DMS79 treated with DMSO at 0.1 percent for 48 hours (cell line): ENCODE data around the gene C22orf39.

Experiments used
- DNase-seq: peaks from one replicate; lab custom pipeline; 2025; lab: John Stamatoyannopoulos, UW

Gene C22orf39

DNA sequence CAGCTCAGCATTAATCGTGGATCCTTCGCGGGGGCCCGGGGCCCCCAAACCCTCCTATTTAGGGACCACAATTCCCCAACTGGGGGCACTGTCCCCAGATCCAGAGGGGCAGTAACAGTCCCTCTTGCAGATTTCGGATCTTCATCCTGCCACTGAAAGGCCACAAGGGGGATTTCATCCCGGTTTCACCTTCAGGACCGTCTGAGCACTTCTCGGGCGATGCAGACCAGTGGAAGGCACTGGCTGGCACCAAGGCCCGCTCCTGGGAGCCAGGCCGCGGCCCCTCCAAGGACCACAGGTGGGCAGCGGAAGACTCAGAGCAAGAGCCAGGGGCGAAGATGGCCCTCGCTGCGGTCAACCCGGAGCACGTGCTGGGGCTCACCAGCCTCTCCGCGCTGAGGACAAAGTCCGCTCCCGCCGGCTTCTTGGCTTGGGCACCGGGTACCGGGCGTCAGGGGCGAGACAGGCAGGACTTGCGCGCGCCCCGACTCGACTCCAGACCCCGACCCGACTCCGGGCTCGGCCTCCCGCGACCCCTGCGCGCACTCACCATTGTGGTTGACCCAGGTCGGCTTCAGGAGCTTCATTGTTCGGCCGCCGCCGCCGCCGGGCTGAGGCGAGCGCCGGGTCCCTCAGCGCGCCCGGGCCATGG is 16.5 kb downstream of the C22orf39 start:
- no peak for DNase-seq

GRCh38 chr22:19429950-19430889 is 17.3 kb downstream of the C22orf39 start:
- no peak for DNase-seq

DNA sequence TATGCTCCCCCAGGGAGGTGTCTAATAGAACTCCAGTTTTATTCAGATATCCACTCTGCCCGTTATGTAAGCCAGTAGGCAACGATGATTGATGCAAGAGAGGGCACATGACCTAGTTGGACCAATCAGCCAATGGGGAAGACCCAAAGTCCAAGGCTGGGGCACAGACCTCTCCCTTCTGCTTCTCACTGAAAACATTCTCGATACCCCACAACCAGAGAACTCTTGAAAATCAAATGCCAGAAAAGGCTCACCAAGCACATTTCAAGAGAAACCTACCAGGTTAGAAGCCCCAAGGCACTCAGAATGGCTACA is 23.4 kb downstream of the C22orf39 start:
- no peak for DNase-seq

- DNase-seq = no peak
Measured at GRCh38 chr22:19422440-19423301, 24.8 kb downstream of the C22orf39 start.

DNA sequence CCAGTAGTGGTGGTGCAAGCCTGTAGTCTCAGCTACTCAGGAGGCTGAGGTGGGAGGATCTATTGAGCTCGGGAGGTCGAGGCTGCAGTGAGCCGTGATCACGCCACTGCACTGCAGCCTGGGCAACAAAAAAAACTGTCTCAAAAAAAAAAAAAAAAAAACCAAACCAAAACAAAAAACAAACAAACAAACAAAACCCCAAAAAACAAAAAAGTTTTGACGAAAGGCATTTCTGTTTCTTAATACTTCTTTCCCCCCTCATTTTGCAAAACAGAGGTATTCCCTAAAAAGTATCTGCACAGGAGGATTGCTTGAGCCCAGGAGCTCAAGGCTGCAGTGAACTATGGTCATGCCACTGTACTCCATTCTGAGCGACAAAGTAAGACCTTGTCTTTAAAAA is 27.2 kb downstream of the C22orf39 start:
- DNase-seq = no peak

DNA sequence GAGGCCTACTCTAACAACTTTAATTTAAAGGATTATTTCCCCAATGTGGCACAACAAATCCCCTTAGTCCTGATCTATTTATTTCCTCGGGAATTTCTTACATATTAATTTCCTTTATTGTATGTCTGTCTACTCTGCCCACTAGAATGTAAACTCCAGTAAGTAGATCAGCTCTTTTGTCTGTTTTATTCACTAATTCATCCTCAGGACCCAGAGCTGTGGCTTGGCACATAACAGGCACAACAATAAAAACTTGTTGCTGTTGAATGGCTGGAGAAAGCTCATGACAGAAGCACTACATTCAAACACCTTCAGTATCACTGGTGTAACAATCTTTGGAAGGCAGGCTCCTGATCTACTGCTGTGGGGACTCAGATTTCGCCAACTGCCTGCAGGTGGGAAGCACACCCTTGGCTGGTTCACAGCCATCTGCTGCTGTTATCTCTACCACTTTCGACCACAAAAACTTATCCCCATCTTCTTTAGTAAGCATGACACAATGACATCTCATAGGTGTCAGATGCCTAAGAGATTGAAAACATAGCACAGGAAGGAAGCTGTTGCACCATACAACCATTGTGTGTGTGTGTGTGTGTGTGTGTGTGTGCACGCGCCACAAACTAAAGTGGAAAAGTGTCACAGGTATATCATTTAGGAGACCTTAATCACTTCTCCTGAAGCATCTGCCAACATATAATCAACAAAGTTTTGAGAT is 27.9 kb downstream of the C22orf39 start:
- DNase-seq = no peak

DNA sequence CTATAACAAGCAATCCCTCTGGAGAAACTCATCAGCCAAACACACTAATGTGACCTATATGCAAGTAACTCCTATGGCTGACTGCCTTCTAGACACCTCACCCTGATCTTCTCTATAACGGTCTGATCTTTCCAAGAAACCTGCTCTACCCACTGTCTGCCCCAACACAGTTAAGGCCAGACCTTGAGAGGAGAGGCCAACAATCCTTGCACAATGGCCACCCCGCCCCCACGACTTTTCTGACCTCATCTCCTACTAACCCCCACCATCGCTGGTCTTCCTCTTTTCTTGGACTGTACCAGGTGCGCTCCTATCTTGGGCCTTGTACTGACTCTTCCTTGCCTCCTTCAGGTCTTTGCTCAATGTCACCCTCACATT is 28.4 kb downstream of the C22orf39 start:
- DNase-seq = no peak

- DNase-seq = no peak
Measured at GRCh38 chr22:19412923-19413322, 34.6 kb downstream of the C22orf39 start.

DNA sequence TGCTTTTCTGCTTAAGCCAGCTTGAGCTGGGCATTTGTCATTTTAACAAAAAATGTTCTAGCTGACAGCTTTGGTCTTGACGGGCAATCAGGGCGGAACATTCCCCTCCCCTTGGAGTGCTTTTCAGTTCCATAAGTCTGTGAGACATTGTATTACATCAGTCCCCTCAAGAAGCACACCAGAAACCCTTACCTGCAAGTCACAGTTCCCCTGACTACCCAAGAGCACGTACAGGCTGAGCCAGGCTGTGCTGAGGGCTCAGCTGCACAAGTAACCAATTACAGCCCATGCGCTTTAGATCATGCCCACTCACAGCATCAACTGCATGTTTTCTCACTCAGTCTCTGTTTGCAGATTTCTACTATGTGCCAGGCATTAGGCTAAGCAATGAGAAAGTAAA is 35.0 kb downstream of the C22orf39 start:
- no peak for DNase-seq

- no peak for DNase-seq
Measured at GRCh38 chr22:19411690-19412045, 35.8 kb downstream of the C22orf39 start.

GRCh38 chr22:19410941-19411689 is 36.4 kb downstream of the C22orf39 start:
- no peak for DNase-seq

- no peak for DNase-seq
Measured at GRCh38 chr22:19407649-19408606, 39.6 kb downstream of the C22orf39 start.

GRCh38 chr22:19406846-19407245 is 40.7 kb downstream of the C22orf39 start:
- no peak for DNase-seq

DNA sequence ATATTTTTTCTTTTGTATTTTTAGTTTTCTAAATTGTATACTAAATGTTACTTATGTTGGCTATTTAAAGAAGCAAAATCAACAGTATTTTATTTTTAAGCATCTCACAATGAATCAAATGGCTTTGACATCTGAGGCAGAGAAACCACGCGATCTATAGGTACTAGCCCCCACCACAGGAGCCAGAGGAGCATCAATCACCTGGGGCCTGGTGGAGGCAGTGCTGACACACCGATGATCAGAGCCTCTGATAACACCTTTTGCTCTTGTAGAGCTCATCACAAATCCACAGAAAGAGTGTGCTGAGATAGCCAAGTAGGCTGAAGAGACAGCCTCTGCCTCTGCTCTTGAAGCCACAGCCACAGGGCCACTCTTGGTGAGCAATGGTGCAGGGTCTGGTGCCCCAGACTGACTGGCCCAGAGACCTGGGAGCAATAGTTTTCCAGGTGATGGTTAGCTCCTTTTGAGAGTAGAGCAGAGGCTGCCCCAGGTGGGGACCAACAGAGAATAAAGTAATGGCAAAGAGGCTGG is 41.2 kb downstream of the C22orf39 start:
- DNase-seq = no peak

DNA sequence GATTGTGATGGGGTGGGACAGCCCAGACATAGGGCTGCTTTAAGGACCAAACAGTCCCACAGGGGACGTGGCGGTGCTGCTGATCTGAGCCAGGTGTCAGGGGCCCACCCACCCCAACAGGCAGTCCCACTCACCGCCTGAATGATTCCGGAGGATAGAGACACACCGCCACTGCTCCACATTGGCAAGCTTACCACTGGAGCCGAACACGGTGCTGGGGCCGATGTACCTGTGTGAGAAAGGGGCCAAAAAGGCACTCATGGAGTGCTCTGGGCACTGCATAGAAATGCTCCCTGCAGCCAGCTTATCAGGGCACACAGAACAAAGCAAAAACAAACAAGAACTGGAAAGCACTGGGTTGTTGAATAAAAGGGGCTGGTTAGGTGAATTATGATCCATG is 41.9 kb downstream of the C22orf39 start:
- no peak for DNase-seq

DNA sequence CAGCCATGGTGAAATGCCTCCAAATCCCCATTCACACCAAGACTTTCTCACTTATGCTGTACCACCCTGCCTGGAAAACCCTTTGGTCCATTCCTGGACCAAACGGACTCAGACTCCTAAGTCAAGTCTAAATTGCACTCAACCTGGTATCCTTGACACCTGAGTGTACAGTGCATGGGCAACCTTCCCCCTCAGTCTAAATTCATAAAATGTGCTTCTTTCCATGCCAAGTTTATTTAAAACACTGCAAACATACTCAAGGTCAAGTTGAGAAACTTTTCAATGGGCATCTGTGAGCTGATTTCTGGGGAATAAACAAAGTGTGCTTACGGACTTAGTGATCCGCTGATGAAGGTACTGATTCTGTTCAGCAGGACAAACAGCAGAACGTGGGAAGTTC is 42.4 kb downstream of the C22orf39 start:
- no peak for DNase-seq

GRCh38 chr22:19404676-19405075 is 42.8 kb downstream of the C22orf39 start:
- DNase-seq = no peak

- no peak for DNase-seq
Measured at GRCh38 chr22:19402642-19403191, 44.8 kb downstream of the C22orf39 start.

GRCh38 chr22:19401483-19401882 is 46.0 kb downstream of the C22orf39 start:
- DNase-seq = no peak

DNA sequence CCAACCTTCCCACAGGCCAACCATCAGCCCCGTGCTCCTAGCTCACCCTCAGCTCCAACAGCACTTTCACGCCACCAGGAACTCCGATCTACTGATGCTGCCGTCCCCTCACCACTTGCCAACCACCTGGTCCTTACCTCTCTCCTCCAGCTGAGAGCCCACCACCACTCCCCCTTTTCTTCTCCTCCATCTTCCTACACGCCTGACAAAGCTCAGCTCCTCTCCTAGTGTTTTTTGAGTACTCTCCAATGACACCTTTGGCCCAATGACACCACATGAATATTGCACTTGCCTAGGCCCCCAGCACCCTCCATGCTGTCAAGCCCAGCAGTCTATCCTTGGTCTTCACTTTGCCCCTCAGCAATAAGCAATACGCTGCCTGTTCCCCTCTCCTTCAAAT is 46.6 kb downstream of the C22orf39 start:
- no peak for DNase-seq
